ENCODE data around the gene DDR2. TPM values are rescaled to one million over a fixed set of nuclear protein-coding genes. Genes with fewer than 3 reads are reported as not detected.

The DDR2 gene
- total and polyA plus RNA-seq, 2 of the 4 experiments (the other 2 are of a cell fraction) = 66.1 to 245 TPM

GRCh38 chr1:162674034-162674608, 41.9 kb downstream of the DDR2 start:
- Histone ChIP-seq H2AK5ac (ENCODE audit: low read depth, low read length) (no peak overlapping the region), H3K27me3 (ENCODE audit: control insufficient read depth, insufficient read depth, low read length) (no peaks in the 10 kb centered on the region), H4K91ac (ENCODE audit: insufficient read depth, low read depth, low read length) (no peak overlapping the region), H2BK20ac (ENCODE audit: low read depth, low read length) (no peak overlapping the region), H2BK5ac (ENCODE audit: low read depth, low read length, poor library complexity, severe bottlenecking) (peak overlapping the region; percentile 73), H3K23ac (ENCODE audit: low read depth, low read length) (no peak overlapping the region), H2AFZ (replicated peaks; ENCODE audit: low read length, poor library complexity) (no peak overlapping the region), H3K36me3 (ENCODE audit: control insufficient read depth, insufficient read depth, low read length) (peaks cover 10% of the 10 kb centered on the region), H4K8ac (ENCODE audit: low read depth in 2 of 2, low read length in 2 of 2) (no peak overlapping the region), H3K4me3 (ENCODE audit: insufficient read depth, low read depth, low read length) (no peak overlapping the region), H3K9me1 (ENCODE audit: insufficient read depth, low read length) (peaks cover 28% of the 10 kb centered on the region), H2BK15ac (ENCODE audit: low read depth, low read length) (no peak overlapping the region), H4K5ac (ENCODE audit: low read depth, low read length) (no peak overlapping the region), H3K14ac (replicated peaks; ENCODE audit: low read depth, low read length) (peak overlapping the region; percentile 60), H3K9me3 (ENCODE audit: control insufficient read depth, insufficient read depth, low read length) (peaks cover 1% of the 10 kb centered on the region; the same call in 1 of the 2 replicates), H2AK9ac (replicated peaks; ENCODE audit: low read depth, low read length, poor library complexity) (no peak overlapping the region), H3K56ac (ENCODE audit: extremely low read depth, insufficient read depth, low read length) (no peak overlapping the region), H3K9ac (ENCODE audit: low read depth, low read length) (no peak overlapping the region), H3K4me2 (ENCODE audit: low read depth, low read length) (no peak overlapping the region), H3K79me1 (ENCODE audit: low read depth in 1 of 2, low read length in 2 of 2) (peaks cover 55 to 91% of the 10 kb centered on the region in 2 experiments), H4K20me1 (ENCODE audit: insufficient read depth, low read length) (peaks cover 69% of the 10 kb centered on the region; the same call in 1 of the 2 replicates), H3K4me1 (ENCODE audit: control insufficient read depth, insufficient read depth, low read length) (peaks cover 22% of the 10 kb centered on the region), H2BK120ac (ENCODE audit: low read depth, low read length) (0 out of 2 replicates have a peak overlapping the region, but pooled peaks have one; percentile 9), H3K27ac (ENCODE audit: insufficient read depth, low read length) (no peak overlapping the region), H3K4ac (ENCODE audit: low read depth, low read length) (no peak overlapping the region), H3K18ac (ENCODE audit: low read depth, low read length) (no peak overlapping the region)
- DNase-seq (peak; percentile 70), ATAC-seq (ENCODE audit: low read depth) (no peak; the same call in 1 of the 2 replicates)
- WGBS, 2 experiments (ENCODE audit: extremely low coverage in 2 of 2, insufficient read length in 1 of 2) = no CpG with 5 or more reads among the region's 2 CpGs
- dilution Hi-C loops (cut with HindIII; ENCODE audit: low sequenced_read_pairs, unreplicated experiment) (no loop called here), in situ Hi-C loops (cut with MboI; ENCODE audit: low sequenced_read_pairs) (no loop called here), intact Hi-C loops (cut with micrococcal nuclease) (no loop called here)
- TF ChIP-seq NFE2L2 (IDR thresholded peaks at IDR 0.05; ENCODE audit: low read depth, low read length) (peak; percentile 46; the same call in 1 of the 2 replicates), MXI1 (IDR thresholded peaks at IDR 0.05; ENCODE audit: borderline replicate concordance, low read depth, low read length) (no peak), CEBPB (IDR thresholded peaks at IDR 0.05; ENCODE audit: low read depth, low read length) (peak; percentile 60; the same call in 1 of the 2 replicates)
- ChIA-PET CTCF (no interaction called here), POLR2A (ENCODE audit: unreplicated experiment) (no interaction called here)
- BruUV-seq (replicated peaks) = no TSS peak

Data from IMR-90 (cell line).